Stimulated activated CD8-positive, alpha-beta memory T cell treated with anti-CD3 and anti-CD28 coated beads, Interleukin-7, amount 100 ng/mL, for 48 hours (primary cell): Measurements from ENCODE around the gene TRAFD1.

ENCODE experiments used
- DNase-seq, 2 donors: peaks; one replicate each; pipeline ENCODE4 v3.0.0-alpha.2; 2020; ENCODE audit warnings: low read depth in 1 of 2; ENCODE audit errors: extremely low read depth in 1 of 2

The TRAFD1 gene

GRCh38 chr12:112175361-112176155 is 50.2 kb downstream of the TRAFD1 start:
- DNase-seq: no peak

GRCh38 chr12:112176321-112177010 is 51.1 kb downstream of the TRAFD1 start:
- DNase-seq: no peak

- no peak for DNase-seq
Observed at GRCh38 chr12:112178796-112179195, 53.4 kb downstream of the TRAFD1 start.

- DNase-seq: no peak
Observed at GRCh38 chr12:112179341-112179740, 54.0 kb downstream of the TRAFD1 start.

GRCh38 chr12:112179916-112180315 is 54.6 kb downstream of the TRAFD1 start:
- DNase-seq: no peak

- no peak for DNase-seq
Observed at GRCh38 chr12:112180422-112180821, 55.1 kb downstream of the TRAFD1 start.

- DNase-seq: no peak
Observed at GRCh38 chr12:112182499-112182898, 57.1 kb downstream of the TRAFD1 start.

GRCh38 chr12:112183141-112184021 is 58.0 kb downstream of the TRAFD1 start:
- DNase-seq: peak in 1 of 2 donors; percentile 31

- no peak for DNase-seq
Observed at GRCh38 chr12:112184056-112184887, 58.9 kb downstream of the TRAFD1 start.

GRCh38 chr12:112185093-112185923 is 59.9 kb downstream of the TRAFD1 start:
- no peak for DNase-seq

- DNase-seq: no peak
Observed at GRCh38 chr12:112188130-112188830, 62.9 kb downstream of the TRAFD1 start.

GRCh38 chr12:112190231-112191025 is 65.1 kb downstream of the TRAFD1 start:
- DNase-seq: no peak

- DNase-seq: no peak
Observed at GRCh38 chr12:112191201-112191600, 65.8 kb downstream of the TRAFD1 start.

GRCh38 chr12:112191840-112192321 is 66.5 kb downstream of the TRAFD1 start:
- no peak for DNase-seq

GRCh38 chr12:112192475-112192874 is 67.1 kb downstream of the TRAFD1 start:
- DNase-seq: no peak

- no peak for DNase-seq
Observed at GRCh38 chr12:112194601-112195247, 69.4 kb downstream of the TRAFD1 start.

GRCh38 chr12:112196196-112196875 is 71.0 kb downstream of the TRAFD1 start:
- no peak for DNase-seq
